Activated CD4-positive, alpha-beta T cell treated with anti-CD3 and anti-CD28 coated beads, Interleukin-2, amount 50 U/mL, for 48 hours (primary cell): ENCODE results near the gene DAZAP2.
"Not testable (repeated sequence)": the region's sequence is repeated elsewhere in the genome, so short reads cannot be mapped to it uniquely, and the experiment has no call there.

ENCODE experiments used
- DNase-seq, 2 experiments: peaks; one replicate each; pipeline ENCODE4 v3.0.0-alpha.2; 2020

Gene DAZAP2

DNA sequence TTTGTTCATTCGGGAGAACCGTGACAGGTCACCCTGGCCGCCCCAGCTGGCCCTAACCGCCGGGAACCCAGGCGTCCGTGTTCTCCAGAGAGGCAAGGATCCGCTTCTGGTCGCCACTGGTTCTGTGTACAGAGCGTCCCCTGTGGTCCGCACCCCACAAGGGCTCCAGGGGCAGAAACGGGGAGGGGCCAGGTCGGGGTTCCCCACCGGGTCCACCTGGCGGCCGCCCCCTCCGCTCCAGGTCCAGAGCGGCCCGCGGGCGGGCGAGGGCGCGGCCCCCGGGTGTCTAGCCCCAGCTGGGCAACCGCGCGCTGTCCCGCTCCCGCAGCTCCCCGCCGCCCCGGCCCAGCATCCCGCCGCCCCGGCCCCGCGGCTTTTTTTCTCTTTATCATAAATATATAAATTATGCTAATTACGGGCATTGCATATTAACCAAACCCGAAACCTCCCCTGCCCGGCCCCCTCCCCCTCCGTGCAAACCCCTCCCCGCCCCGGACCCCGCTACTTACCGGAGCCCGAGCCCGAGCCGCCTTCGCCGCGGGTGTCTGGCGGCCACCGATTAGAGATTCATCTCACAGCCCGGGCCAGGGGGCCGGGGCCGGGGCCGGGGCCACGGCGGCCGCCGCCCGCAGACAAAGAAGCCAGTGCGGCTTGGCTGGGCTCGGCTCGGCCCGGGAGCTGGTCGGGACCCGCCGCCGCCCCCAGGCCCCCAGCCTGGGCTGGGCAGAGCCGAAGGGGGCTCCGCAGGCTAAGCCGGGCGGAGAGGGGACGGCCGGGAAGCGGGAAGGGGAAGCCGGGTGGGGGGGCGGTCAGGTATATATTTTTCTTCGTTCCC is 21.3 kb upstream of the DAZAP2 start:
- DNase-seq = peak; percentile 48 to 61

- DNase-seq = peak; percentile 66 to 70
Observed at GRCh38 chr12:51217968-51218606, 20.5 kb upstream of the DAZAP2 start, which contains the start of gene POU6F1. Gene POU6F1 (minus strand): TSS chr12:51218062. CDS start chr12:51206836, 11,226 bp downstream.

DNA sequence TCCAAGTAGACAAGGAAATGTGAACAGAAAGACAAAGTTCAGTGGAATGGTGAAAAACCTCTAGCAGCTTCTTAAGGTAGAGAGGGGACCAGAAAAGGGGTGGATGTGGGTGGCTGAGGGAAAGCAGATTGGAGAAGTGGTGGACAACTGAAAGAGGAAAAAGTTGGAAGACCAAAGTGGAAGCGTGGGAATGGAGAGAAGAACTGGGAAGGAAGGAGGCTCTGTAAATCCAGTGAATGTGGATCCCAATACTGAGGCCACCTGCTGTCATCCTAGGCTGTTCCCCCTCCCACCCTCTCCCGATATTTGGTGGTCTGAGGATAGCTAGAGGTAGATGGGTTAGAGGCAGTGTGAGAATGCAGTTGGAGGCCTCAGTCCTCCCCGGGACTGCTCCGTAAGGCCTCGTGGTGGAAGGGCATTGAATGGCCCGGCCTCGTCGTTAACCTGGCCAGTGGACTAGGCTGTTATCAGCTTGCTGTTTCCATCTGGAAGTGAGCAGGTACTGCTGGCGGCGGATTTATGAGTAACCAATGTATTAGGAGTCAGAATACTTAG is 19.9 kb upstream of the DAZAP2 start:
- peak; percentile 9 to 13 for DNase-seq

DNA sequence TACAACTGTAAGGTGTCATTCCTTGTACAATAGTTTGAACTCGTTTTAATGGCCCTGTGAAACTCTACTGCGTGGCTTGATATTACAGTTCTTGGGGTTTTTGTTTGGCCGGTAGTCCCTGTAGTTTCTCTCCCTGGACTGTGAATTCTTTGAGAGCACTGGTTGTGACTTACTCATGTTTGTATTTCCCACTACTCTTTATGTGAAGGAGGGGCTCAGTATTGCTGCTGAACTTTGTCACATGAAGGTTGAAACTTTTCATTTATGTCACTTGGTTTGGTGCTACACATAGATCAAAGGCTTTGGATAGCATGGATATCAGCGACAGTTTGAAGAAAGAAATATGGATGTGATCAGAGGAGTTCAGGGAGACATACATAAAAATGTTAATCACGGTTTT is 19.3 kb upstream of the DAZAP2 start:
- no peak for DNase-seq

DNA sequence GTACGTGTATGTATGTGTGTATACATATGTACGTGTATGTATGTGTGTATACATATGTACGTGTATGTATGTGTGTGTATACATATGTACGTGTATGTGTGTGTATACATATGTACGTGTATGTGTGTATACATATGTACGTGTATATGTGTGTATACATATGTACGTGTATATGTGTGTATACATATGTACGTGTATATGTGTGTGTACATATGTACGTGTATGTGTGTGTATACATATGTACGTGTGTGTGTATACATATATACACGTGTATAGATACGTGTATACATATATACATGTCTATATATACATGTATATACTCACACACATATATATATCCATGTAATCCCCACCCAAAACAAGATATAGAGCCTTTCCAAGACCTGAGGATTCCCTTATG is 18.8 kb upstream of the DAZAP2 start:
- DNase-seq = not testable (repeated sequence)

DNA sequence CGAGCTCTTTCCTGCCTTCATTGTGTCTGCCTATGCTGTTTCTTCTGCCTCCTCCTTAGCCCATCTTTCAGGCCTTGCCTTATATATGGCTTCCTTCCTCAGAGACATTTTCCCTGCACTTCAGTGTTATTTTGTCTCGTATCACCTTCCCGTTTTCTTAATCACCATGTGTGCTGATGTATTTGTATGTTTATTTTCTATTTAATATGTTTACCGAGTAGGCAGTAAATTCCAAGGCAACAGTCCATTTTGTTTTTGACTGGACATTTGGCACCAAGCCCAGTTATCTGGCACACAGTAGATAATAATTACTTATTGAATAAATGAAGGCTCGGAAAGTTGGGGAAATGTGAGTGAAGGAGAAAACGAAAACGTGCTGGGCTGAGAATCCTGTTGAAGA is 16.2 kb upstream of the DAZAP2 start:
- no peak for DNase-seq

- no peak for DNase-seq
Observed at GRCh38 chr12:51224625-51225024, 14.0 kb upstream of the DAZAP2 start.

DNA sequence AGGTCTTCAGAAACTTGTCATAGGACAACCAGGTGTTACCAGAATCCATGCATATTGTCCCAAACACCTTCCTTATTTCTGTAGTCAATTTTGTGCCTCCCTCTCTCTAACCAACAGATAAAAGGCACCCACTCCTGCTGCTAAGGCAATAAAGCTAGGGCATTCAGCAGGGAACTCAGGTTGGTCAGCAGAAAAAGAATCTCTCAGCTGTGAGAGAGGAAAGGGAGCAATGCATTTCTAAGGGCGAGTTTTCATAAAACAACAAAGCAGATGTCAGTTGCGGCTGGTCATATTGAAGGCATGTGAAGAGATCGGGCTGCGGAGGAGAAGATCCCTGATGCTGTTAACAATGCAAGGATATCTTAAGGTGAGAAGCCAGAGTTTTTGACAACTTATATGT is 13.4 kb upstream of the DAZAP2 start:
- no peak for DNase-seq

DNA sequence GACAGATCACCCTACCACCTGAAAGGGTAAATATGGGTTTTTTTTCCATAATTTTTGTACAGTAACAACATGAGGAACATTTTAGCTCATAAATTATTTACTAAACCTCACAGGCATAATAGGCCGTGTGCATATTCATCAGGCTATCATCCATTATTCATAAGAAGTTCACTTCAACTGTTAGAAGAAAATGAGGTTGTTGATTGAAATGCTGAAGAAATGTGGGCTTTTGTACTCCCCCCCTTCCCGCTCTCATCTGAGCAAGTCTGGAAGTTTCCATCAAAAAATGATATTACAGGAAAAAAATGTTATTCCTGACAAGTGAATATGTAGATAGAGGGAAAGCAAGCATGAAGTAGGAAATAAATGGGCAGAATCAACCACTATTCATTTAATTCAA is 12.9 kb upstream of the DAZAP2 start:
- DNase-seq = no peak

DNA sequence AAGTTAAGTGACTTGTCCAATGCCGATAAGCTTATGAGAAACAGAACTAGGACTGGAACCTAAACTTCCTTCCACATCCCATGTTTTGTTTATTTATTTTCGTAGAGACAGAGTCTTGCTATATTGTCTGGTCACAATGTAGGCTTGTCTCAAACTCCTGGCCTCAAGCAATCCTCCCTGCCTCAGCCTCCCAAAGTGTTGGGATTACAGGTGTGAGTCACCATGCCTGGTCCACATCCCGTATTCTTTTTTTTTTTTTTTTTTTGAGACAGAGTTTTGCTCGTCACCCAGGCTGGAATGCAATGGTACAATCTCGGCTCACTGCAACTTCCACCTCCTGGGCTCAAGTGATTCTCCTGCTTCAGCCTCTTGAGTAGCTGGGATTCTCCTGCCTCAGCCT is 11.5 kb upstream of the DAZAP2 start:
- DNase-seq = not testable (repeated sequence)

DNA sequence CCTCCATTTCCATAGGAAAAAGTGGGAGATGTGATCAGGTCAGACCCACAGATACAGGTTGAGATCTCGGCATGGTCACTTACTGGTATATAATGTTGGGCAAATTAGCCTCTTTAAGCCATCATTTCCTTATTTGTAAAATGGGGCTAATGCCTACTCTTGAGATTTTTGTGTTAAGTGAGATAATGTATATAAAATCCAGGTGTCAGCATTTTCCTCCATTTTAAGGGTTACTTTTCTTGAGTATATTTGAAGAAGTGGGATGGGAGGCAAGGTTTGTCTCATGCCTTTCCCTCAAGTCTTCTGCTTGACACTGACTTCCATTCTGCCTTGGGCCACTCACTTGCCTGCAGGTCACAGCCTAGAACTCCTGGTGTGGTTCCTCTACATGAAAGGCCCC is 10.7 kb upstream of the DAZAP2 start:
- DNase-seq = no peak

GRCh38 chr12:51229116-51229809 is 9.4 kb upstream of the DAZAP2 start:
- DNase-seq = no peak

- DNase-seq = no peak
Observed at GRCh38 chr12:51232642-51233041, 6.0 kb upstream of the DAZAP2 start.

GRCh38 chr12:51234530-51234929 is 4.1 kb upstream of the DAZAP2 start:
- no peak for DNase-seq

DNA sequence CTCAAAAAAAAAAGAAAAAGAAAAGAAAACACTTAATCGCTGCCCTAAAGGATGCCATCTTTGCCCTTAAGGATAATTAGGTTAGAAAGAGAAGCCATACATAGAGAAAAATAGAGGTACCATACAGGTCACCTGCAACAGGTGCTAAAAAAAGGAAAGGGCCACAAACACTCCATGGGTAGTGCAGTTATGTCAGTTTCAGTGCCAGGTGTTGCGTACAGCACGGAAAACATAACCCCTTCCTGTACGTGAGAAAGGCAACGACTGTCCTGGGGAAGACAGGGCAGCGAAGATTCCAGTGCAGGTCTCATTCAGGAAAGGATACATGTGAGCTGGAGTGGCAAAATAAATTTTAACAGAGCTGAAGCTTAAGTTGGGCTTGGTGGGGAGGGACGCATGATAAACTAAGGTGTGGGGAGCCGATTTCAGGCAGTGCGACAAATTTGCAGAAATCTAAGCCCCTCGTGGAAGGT is 553 bp upstream of the DAZAP2 start:
- DNase-seq = no peak

DNA sequence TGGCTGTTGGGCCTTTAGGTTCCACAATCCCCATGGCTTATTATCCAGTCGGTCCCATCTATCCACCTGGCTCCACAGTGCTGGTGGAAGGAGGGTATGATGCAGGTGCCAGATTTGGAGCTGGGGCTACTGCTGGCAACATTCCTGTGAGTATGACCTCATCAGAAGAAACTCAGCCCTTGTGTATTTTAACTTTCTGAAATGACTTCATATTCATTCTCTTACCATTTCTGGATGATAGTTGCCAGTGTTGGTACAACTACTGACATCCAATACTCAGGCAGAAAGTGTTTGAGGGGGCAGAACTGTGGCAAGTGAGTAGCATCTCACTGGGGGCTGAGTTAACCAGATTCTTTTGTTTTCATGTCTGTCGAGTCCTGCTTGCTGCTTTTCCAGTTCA is 2.3 kb downstream of the DAZAP2 start:
- DNase-seq = no peak

DNA sequence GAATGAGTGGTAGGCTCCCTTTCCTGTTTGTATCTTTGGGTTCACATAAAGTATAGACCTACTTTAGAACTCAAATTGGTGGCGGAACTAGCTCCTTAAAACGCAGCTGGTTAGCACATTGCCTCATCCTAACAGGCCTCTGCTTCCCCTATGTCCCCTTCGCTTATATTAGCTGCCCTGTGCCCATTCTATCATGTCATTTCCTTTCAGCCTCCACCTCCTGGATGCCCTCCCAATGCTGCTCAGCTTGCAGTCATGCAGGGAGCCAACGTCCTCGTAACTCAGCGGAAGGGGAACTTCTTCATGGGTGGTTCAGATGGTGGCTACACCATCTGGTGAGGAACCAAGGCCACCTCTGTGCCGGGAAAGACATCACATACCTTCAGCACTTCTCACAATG is 3.5 kb downstream of the DAZAP2 start:
- no peak for DNase-seq

DNA sequence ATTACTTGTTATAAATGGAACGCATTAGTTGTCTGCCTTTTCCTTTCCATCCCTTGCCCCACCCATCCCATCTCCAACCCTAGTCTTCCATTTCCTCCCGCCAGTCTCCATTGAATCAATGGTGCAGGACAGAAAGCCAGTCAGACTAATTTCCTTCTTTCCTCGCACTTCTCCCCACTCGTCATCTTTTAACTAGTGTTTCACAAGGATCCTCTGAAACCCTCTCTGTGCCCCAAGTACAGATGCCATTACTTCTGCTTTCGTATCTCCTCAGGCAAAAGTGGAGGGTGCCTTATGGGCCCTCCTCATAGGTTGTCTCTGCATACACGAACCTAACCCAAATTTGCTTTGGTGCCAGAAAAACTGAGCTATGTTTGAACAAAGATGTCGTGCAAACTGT is 4.2 kb downstream of the DAZAP2 start:
- DNase-seq = no peak

DNA sequence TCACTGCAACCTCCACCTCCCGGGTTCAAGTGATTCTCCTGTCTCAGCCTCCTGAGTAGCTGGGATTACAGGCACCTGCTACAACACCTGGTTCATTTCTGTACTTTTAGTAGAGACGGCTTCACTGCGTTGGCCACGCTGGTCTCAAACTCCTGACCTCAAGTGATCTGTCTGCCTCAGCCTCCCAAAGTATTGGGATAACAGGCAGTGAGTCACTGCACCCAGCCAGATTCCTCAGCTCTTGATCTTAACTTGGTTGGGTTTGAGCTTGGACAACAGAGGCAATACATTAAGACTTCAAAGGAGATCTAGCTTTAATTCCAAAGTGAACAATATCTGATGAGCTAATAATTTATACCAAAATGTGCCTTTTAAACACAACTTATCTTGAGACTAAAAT is 5.6 kb downstream of the DAZAP2 start:
- no peak for DNase-seq

DNA sequence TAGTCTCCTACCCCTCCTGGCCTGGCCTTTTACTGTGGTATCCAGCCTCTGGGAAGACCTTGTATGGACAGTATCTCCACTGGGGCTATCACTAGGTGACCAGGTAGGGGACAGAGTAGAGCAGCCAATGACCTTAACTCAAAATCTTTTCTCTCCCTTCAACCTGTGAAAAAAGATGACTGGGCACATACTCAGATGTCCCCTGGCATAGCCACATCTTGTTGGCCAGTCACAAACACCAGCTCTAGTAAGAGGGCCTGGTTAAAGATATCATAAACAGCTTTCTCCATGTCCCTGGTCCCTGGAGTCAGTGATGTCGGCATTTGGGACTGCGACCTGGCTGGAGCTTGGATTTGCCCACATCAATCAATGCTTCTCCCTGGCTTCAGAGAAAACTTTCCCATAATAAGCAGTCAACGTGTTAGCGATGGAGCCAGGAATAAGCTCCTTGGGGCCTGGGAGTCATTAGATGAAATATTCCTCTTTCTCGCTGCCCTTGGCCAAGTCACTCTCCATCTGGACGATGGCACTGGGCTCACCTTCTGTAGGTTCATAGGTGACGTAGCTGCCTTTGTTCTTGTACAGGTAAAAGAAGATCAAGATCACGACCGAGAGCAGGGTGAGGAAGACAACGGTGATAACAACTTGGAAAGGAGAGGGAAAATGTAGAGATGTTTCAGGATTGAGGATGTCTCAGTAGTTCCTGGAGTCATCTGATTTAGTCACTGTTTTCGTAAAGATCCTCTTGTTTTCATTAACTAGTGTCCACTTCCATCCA is 7.0 kb downstream of the DAZAP2 start:
- no peak for DNase-seq

- DNase-seq = peak; percentile 25 to 40
Observed at GRCh38 chr12:51246254-51246853, 7.7 kb downstream of the DAZAP2 start.
